GM12865 (cell line): ENCODE data around the gene FLT4.

ENCODE experiments used
- DNase-seq: peaks from one replicate; pipeline ENCODE4 v3.0.0; 2010; ENCODE audit warnings: low read depth
- H3K4me3 ChIP-seq: 2 replicates; pipeline ENCODE4 v1.5.1; 2011; ENCODE audit warnings: mild to moderate bottlenecking, low read depth, low read length, control low read depth
- CTCF ChIP-seq: IDR thresholded peaks from 2 replicates; pipeline ENCODE4 v1.5.1; 2011; ENCODE audit warnings: low read length, control low read depth, low read depth, inconsistent platforms; ENCODE audit not compliant: insufficient read depth; ENCODE audit errors: missing control alignments

FLT4 gene

GRCh38 chr5:180644825-180645273 is 4.6 kb downstream of the FLT4 start:
- H3K4me3 ChIP-seq = no peak overlapping the region
- DNase-seq = no peak
- no peak for TF ChIP-seq CTCF

- no peak for TF ChIP-seq CTCF
- DNase-seq = no peak
- no peak overlapping the region for H3K4me3 ChIP-seq
Observed at GRCh38 chr5:180644129-180644824, 5.1 kb downstream of the FLT4 start.

- TF ChIP-seq CTCF = no peak
- H3K4me3 ChIP-seq = no peak overlapping the region
- DNase-seq = no peak
Observed at GRCh38 chr5:180643191-180643851, 6.1 kb downstream of the FLT4 start.

GRCh38 chr5:180642779-180643178 is 6.6 kb downstream of the FLT4 start:
- no peak for TF ChIP-seq CTCF
- no peak for DNase-seq

GRCh38 chr5:180642181-180642775 is 7.1 kb downstream of the FLT4 start:
- no peak for TF ChIP-seq CTCF
- DNase-seq = no peak
- H3K4me3 ChIP-seq = no peak overlapping the region

More at GRCh38 chr5:180642779-180643178, 6.6 kb downstream of the FLT4 start:
- no peak overlapping the region for H3K4me3 ChIP-seq

GRCh38 chr5:180641566-180641900 is 7.9 kb downstream of the FLT4 start:
- H3K4me3 ChIP-seq = no peak overlapping the region
- no peak for DNase-seq
- no peak for TF ChIP-seq CTCF
